GM12801 (cell line): Measurements from ENCODE around the gene KRT34.

ENCODE experiments used
- TF ChIP-seq, protein P1 (sequence below): IDR thresholded peaks from one replicate; pipeline ENCODE4 v1.5.1; 2011; ENCODE audit warnings: control low read depth; ENCODE audit not compliant: insufficient read length; ENCODE audit errors: extremely low read depth

The KRT34 gene

DNA sequence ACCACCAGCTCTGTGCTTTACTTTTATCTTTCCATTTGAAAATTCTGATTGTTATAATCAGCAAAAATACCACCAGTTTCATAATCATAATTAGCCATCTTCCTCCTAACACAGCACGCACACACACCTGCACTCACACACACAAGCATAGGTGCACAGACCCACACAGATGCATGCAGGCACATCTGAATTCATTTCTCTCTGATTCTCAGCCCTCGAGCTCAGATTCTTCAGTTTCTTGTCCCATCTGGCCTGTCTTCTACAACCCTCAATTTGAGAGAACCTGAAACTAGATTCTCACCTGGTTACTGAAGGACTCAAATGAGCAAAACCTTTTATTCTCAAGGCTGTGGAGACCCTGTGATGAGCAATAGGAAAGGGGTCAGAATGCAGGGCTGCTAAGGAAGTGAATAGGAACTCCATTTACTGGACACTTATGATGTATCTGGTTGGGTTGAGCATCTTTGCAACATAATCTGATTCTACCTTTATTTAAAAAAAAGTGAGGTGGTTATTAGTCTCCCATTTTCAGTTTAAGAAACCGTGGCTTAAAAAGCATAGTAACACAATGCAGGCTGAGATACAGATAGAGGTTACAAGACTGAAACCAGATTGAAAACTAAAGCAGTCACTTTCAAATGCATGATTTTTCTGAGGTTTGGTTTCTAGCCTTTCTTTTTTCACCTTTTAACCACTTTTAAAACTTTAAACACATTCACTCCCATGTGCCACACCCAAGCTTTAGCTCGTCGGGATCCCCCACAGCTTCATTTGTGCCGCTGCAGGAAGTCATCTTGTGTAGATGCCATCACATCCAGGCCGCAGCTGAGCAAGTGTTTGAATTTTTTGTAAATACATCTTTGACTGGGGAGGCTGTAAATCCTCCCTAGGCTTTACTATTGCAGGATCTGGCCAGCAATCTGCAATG lies 40.9 kb downstream of the KRT34 start:
- TF ChIP-seq, protein P1, sequence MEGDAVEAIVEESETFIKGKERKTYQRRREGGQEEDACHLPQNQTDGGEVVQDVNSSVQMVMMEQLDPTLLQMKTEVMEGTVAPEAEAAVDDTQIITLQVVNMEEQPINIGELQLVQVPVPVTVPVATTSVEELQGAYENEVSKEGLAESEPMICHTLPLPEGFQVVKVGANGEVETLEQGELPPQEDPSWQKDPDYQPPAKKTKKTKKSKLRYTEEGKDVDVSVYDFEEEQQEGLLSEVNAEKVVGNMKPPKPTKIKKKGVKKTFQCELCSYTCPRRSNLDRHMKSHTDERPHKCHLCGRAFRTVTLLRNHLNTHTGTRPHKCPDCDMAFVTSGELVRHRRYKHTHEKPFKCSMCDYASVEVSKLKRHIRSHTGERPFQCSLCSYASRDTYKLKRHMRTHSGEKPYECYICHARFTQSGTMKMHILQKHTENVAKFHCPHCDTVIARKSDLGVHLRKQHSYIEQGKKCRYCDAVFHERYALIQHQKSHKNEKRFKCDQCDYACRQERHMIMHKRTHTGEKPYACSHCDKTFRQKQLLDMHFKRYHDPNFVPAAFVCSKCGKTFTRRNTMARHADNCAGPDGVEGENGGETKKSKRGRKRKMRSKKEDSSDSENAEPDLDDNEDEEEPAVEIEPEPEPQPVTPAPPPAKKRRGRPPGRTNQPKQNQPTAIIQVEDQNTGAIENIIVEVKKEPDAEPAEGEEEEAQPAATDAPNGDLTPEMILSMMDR = no peak

DNA sequence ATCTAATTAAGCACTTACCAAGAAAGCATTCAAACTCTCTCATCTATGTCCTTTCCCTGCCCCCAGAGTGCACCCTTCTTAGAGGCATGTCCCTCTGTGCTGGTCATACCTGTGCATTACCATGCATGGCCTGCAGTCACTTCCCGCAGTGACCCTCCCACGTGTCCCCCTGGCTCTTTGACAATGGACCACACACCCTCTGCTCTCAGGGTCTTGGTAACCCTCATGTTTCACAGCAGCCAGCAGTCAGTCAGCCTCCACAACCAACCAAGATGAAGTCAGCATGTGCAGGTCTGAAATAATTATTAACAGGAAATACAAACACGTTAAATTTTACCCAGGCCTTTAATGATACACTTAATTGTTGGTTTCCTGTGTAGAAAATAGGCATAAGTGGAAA lies 41.6 kb downstream of the KRT34 start:
- TF ChIP-seq, protein P1 = no peak

DNA sequence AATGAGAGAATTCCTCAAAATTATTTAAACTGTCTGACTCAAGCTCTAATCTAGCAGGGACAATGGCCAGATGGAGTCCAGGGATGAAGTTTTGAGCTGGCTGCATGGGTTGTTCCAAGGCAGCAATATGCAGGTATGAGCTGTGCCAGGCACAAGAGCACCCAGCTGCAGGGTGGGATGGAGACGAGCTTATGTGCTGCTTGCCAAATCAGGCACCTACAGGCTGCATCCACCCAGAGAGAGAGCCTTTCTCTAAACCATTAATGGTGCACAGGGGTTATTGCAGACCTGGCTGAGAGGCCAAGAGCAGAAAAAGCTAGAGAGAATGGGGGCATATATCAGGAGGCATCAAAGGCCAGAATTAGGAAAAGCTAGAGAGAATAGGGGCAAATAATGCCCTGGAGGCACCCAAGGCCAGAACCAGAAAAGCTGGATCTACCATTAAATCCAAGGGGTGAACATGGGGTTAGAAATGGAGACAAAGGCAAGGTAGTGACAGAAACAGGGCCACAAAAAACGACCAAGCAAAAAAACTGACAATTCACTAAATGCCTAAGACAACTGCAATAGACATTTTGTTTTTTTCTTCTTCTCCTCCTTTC lies 42.4 kb downstream of the KRT34 start:
- TF ChIP-seq, protein P1 = no peak

DNA sequence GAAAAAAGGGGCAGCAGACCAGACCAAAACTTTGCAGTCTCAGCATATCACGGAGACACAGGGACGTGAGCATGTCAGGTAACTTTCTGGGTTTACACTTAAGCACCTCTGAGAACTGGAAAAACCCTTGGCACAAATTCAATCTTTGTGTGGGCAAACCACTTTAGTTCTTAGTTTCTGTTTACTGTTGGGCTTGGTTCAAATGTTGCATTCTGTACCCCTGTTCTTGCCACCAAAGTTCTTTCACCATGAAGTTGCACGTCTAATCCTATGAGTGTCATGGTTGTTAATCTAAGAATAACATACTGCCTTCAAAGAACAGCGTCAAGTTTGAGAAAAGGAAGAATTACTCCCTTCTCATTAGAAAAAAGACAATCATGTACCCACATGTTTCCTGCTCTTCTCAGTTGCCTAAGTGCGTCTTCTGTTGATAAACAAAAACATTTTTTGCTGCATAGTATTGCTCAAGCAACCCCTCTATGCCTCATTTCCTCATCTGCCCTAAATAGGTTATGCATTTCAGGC lies 43.1 kb downstream of the KRT34 start:
- TF ChIP-seq, protein P1 = no peak

DNA sequence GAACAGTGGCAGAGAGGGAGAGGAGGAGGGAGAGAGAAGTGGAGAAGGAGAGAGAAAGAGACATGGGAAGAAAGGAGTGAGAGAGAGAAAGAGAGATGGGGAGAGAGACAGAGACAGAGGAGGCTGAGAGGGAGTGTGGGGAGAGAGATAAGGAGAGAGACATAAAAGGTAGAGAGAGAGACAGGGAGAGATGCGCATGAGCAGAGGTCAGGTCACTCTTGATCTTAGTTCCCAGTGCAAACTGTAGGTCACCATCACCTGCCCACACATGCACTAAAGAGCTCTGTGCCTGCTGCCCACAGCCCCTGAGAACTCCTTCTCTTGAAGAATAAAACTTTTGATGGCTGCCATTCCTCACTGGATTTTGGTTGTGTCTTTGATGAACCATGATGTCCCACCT lies 46.4 kb downstream of the KRT34 start:
- TF ChIP-seq, protein P1 = no peak

DNA sequence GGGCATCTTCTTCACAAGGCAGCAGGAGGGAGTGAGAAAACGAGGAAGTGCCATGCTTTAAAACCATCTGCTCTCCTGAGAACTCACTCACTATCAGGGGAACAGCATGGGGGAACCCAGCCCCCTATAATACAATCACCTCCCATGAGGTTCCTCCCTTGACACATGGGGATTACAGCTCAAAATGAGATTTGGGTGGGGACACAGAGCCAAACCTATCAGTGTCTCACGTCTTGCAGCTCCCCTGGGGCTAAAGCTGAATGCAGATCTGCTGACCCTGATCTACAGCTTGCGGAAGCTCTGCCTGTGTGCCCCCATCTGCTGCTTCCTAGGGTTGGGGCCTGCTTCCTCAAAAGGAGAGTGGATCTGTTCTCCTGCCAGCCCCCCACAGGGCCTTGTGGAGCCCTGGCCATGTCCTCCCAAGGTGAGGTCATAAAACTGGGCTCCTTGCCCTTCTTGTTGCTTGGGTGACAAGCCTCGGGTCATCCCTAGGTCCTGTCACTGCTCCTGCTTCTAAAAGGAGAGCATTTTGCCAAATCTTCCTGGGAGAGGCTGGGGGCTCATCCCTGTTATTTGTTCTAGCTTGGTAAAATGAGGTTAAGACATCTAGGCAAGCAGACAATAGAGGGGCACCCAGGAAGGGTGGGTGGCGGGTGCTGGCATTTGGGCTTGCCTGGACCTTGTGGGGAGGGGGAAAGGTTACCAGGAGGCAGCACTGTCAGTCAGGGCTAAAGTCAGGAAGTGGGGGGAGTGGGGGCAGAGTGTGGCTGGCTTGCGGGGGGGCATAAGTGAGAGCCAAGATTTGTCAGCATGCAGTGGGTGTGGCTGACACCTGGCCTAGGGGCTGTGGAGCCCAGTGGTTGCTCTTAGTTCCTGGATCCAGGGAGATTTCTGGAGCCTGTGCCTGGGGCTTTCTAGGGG lies 47.5 kb downstream of the KRT34 start:
- TF ChIP-seq, protein P1 = no peak
